GM19328 (cell line): ENCODE measurements around the gene FAM216A.
"Not testable (repeated sequence)": the region's sequence is repeated elsewhere in the genome, so short reads cannot be mapped to it uniquely, and the experiment has no call there.

Experiments used
- ATAC-seq: cut with Tn5 transposase; IDR thresholded peaks from one replicate; pipeline ENCODE4 v1.9.1; 2021; ENCODE audit warnings: mild to moderate bottlenecking, moderate library complexity; ENCODE audit not compliant: unreplicated experiment

FAM216A gene

DNA sequence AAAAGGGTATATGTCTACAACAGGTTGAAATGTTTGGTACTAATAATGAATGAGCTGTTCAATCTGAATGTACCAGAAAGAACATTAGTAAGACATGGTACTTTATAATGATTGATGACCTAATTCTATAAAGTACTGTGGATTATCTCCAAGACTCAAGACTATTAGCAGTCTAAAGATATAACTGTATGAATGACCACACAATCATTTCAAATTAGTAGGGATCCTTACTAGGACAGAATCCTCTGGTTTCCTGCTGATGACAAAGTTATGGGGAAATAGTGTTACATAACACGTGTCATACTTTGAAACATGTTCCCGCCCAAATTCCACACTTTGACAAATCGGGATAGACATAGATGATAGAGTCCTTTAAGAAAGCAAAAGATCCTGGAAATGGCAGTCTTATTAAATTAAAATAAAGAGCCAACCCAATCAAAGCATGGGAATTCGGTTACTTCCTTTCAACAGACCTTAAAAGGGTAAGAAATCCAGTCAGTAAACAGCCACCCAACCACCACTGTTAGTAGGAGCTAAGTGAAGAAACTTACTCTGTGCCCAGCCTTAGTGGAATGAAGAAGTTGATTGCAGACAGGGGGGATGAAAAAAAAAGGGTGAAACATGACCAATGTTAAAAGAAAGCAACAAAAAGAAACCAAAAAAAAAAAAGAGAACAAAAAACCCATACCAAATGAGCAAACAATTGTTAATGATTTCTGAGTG is 30.5 kb downstream of the FAM216A start:
- ATAC-seq: no peak

DNA sequence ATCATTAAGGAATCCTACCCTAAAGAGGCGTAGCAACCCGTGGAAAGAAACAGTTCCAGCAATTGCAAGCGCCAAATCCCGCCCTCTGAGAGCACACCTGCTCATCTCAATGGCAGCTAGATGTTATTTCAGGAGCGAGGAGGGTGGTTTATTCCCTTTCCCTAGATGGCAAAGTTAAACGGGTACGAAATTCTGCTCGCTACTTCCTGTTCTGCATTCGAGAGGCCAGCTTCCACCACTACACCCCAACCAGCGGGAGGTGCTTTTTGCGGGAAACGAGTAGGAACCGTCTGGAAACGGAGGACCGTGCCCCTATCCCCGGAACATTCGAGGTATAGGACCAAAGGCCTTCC is 32.7 kb downstream of the FAM216A start:
- ATAC-seq: no peak

DNA sequence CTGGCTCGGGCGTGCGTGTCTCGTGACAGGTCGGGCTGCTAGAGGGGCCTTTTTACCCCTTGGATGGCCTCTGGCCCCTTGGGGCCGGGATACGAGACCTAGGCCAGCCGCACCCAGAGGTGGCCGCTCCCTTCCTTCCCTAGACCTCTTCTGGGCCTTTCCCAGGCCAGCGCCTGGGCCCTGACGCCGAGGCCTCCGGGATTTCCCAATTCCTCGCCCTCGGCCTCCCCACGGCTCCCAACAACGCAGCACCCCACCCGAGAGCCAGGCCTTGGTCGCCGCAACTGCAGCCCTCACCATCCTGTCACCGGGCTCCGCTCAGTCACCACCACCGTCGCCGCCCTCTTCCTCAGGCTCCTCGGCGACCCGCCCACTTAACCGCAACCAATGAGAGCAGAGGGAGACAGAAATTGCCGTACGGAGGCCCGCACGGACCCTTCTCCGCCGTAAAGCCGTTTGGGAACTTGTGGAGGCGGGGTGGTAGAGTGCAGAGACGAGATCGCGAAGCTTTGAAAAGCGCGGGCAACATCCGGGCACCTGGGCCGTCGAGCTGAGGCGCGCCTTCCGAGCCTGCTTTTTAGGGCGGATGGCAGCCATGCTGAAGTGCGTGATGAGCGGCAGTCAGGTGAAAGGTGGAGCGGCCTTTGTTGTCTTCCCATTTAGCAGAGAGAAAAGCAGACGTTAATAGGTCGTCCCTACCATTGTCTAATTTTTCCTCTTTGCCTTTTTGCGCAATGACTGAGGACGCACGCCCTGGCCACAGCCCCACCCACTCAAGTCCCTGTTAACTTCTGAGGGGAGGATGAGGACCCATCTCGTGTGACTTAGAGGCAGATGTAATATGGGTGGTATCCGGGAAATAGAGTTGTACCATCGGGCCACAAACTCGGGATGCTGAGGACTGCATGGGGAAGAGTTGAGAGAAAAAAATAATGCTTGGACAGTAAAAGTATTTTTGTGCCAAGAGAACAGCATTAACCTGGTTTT is 33.4 kb downstream of the FAM216A start, which contains the start of the genes RAD9B and VPS29:
Gene RAD9B (plus strand): TSS at position 580 of the 987 bp plus-strand sequence. CDS start 7 bp downstream, at position 587.
Gene VPS29 (minus strand): TSS at position 360 of the 987 bp plus-strand sequence. CDS start 60 bp downstream, at position 300.
- peak; percentile 95 for ATAC-seq

DNA sequence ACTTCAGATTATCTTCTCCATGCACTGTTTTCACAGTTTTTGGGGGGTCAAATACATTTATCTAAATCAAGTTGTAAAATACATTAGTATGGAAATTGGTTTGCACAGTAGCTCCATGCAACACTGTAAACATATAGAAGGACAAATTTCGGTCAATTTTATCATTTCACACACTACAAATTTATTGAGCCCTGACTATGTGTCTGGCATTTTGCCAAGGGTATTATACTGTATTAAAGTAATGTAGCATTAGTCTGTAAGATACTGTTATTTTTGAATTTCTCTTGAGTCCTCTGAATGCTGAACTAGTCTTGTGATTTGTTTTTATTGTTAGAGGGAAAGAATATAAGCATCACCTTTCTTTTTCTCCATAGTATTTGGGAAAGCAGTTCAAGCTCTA is 34.8 kb downstream of the FAM216A start:
- no peak for ATAC-seq

DNA sequence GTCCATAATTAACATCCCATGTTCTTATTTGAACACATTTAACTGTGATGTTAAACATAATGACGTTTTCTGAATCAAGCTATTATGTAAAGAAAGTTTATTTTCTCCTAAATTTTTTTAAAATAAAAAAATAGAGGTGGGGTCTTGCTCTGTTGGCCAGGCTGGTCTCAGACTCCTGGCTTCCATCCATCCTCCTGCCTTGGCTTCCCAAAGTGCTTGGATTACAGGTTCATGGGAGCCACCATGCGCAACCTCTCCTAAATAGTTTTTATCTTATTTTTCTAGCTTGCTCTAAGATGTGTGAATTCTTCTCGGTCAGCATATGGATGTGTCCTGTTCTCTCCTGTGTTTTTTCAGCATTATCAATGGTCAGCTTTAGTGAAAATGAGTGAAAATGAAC is 36.7 kb downstream of the FAM216A start:
- no peak for ATAC-seq

DNA sequence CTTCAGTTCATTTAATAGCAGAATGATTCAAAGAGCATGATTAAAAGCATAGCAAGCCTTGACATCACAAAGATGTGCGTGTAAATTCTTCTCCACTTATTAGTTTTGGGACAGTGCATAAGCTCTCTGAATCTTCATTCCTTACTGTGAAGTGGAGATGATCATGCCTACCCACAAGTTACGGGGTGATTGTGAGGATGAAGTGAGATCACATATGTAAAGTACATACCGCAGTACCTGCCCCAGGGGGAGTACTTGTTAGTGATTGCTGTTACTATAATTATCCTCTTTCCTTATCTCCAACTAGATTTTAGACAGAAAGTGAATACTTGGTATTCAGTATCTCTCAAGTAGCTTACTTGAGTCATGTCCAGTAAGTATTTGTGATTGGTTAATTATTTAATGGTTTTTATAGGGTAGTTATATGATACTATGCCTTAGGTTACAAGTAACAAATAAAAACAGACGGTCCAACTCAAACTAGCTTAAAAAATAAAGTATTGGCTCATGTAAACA is 39.5 kb downstream of the FAM216A start:
- no peak for ATAC-seq

DNA sequence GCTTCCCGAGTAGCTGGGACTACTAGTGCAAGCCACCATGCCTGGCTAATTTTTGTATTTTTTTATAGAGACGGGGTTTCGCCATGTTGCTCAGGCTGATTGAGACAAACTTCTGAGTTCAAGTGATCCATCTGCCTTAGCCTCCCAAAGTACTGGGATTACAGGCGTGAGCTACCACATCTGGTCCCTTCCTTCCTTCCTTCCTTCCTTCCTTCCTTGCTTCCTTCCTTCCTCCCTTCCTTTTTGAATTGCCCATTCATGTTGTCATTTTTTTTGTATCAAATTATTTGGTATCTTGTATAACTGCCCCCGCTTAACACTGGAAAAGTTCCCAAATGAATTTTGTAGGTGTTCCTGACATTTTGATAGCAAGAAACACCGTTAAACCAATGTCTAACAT is 45.2 kb downstream of the FAM216A start:
- ATAC-seq: no peak

DNA sequence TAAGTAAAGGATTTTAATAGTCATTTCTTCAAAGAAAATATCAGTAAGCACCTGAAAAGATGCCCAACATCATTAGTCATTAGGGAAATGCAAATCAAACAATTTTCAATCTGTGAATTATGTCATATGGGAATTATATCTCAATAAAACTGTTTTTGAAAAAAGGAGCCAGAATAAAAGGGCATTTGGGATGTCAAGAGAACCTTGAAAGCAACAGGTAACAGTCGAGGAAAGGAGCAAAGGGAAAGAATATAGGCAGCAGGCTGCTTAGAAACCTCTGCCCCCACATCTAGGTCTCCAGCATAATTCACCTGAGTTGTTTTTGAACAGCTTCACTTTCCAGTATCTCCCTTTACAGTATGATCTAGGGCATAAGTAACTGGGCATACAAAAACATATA is 45.7 kb downstream of the FAM216A start:
- no peak for ATAC-seq

DNA sequence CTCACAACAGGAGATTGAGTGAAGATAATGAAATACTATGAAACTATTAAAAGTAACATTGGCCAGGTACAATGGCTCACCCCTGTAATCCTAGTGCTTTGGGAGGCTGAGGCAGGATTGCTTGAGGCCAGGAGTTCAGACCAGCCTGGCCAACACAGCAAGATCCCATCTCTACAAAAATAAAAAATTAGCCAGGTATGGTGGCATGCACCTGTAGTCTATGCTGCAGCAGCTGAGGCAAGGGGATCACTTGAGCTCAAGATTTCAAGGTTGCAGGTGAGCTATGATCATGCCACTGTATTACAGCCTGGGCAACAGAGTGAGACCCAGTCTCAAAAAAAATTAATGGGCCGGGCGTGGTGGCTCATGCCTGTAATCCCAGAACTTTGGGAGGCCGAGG is 48.4 kb downstream of the FAM216A start:
- ATAC-seq: no peak

DNA sequence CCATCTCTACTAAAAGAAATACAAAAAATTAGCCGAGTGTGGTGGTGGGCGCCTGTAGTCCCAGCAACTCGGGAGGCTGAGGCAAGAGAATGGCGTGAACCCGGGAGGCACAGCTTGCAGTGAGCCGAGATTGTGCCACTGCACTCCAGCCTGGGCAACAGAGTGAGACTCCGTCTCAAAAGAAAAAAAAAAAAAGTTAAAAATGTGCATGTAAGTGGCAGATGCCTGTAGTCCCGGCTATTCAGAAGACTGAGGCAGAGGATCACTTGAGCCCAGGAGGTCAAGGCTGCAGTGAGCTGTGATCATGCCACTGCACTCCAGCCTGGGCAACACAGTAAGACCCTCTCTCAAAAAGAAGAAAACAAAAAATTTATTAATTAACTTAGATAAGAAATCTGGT is 49.4 kb downstream of the FAM216A start:
- ATAC-seq: not testable (repeated sequence)

DNA sequence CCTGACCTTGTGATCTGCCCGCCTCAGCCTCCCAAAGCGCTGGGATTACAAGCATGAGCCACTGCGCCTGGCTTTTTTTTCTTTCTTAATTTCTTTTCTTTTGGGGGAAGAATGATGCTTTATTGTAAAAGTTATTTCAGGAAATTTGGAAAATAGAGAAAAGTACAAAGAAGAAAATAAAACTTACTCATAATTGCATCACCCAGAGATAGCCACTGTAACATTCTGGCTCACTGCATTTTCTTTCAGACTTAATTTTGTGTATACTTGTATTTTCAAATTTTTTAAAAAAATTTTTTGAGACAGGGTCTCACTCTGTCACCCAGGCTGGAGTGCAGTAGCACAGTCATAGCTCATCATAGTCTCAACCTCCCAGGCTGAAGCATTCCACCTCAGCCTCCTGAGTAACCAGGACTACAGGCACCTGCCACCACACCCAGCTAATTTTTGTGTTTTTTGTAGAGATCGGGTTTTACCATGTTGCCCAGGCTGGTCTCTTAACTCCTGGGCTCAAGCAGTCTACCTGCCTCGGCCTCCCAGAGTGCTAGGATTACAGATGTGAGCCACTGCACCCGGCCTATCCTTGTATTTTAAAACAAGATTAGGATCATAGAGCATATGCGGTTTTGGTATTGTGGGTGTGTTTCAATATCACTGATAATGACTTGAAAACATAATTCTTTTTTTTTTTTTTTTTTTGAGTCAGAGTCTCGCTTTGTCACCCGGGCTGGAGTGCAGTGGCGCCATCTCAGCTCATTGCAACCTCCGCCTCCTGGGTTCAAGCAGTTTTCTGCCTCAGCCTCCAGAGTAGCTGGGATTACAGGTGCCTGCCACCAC is 52.4 kb downstream of the FAM216A start:
- not testable (repeated sequence) for ATAC-seq

DNA sequence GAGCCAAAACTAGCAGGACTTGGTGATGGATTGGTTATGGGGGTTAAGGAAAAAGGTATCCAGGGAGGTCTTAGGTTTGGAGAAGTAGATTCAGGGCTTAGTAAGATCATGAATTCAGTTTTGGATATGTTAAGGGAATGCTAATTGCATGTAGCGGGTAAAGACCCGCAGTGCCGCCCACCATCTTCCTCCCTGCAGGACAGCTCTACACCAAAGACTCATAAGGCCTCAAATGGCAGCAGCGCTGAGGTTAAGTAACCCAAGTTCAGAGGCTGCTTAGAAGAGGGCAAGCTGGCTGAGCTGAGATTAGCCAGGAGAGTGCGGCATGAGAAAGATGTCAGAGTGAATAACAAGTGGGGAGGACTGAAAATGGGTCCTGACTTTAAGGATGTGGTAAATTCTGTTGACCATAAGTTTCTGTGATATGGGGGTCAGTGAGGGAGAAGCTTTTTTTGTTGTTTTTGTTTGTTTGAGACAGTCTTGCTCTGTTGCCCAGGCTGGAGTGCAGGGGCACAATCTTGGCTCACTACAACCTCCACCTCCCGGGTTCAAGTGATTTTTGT is 59.7 kb downstream of the FAM216A start:
- no peak for ATAC-seq

DNA sequence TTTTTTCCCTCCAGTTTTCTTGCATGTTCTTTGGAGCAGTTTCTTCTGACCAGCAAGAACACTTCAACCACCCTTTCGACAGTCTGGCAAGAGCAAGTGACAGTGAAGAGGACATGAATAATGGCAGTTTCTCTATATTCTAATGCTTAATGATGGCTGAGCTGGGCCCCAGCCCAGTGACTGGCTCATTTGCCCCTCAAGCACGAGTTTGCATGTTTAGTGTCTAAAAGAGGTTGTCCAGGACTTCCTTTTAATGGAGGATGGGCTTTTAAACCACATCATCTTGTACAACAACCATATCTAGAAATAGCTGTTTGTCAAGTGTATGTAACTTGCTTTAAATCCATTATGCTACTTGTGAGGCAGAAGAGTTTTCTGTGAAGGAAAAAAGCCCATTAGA is 61.9 kb downstream of the FAM216A start:
- no peak for ATAC-seq

DNA sequence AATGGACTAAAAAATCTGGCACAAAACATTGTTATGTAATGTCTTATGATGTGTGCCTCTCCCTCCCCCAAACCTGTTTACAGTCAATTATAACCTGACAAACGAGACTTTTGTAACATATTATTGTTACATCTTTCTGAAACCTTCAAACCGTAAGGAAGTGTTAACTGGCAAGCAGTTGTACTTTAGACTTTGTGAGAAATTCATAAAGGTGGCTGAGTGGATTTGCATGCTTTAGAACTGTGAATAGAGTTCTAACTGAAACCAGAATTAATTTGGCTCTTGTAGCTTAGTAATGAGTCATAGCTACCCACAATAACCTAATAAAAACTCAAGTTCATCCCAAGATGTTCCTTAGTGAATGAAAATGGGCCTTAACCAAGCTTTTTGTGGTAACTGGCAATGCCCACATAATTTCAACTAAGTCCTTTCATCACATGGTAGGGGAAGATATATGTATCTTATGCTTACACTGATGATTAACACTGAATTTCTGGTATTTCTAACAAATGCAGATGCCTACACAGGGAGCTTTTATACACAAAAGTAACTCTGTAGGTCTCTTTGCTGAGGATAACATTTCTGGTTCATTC is 63.2 kb downstream of the FAM216A start:
- peak; percentile 72 for ATAC-seq

DNA sequence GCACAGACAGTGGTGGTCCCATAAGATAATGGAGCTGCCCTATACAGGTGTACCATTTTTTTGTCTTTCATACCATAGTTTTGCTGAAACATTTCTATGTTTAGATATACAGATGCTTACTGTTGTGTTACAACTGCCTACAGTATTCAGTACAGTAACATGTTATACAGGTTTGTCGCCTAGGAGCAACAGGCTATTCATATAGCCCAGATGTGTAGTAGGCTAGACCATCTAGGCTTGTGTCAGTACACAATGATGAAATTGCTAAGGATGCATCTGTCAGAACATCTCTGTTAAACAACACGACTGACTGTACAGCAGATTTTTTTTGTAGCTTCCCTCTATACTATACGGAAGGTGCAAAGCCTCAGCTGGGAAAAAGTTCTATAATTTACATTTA is 64.0 kb downstream of the FAM216A start:
- ATAC-seq: no peak

DNA sequence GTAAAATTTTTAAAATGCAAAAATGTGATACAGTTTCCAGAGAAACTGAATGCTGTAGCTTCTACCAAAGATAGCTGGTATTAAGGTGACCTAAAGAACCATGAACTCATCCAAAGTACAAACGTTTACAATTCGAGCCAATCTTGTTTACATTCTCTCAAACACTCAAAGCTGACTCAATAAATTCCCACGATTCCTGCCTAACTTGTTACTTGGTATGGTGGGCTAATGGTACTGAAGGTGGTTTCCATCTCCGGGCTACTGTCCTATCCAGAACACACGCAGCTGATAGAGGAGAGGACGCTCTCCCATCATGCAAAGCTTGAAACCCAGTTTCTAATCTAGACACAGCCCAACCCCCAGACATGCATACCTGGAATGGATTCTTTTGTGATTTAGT is 65.0 kb downstream of the FAM216A start:
- no peak for ATAC-seq

DNA sequence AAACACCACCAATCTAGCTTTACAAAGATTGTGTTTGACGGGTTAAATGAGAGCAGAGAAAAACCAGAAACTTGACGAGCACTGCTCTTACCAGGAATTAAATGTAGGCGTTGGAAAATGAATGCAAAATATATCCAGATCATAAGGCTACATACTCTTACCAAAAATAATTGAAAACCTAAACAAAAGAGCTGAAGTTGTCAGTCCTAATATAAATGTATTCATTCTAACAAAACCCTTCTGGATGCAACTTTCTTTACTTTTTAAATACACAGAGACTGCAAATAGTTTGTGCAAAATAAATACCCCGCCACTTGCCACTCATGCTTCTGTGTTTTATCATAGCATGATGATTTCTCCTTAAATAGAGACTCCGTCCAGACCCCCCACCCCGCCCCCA is 66.2 kb downstream of the FAM216A start:
- no peak for ATAC-seq

DNA sequence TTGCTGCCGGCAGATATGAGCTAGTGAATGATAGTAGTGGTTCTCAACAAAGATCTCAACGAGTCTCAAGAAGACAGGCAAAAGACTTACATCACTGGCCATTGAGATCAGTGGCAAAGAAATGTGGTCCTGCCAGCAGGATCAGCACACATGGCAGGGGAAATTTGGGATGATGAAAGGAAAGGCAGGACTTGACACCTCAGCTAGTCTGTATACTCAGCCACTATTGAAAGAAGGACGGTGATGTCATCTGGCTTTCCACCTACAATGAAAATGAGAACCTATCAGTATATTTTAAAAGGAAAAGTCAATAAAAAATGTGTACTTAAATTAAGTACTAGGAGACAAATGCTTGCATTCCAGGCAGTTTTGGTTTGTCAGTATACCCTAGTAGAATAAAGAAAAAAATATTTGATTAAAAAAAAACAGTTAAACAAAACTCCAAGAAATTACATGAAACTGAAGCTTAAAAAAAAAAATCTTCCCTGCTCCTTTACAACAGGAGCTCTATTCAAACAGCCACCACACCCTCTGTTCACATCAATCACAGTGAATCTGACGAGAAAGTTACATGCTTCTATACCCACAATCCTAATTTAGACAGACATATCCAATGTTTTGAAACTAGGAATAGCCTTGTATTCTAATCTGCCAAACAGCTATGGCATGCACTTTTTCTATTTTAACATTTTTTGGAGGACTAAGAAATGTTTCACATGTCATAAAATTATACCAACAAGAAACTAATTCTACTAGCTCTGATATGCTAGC is 68.4 kb downstream of the FAM216A start:
- ATAC-seq: no peak
